ENCODE results near the gene PDCD2.

DNA sequence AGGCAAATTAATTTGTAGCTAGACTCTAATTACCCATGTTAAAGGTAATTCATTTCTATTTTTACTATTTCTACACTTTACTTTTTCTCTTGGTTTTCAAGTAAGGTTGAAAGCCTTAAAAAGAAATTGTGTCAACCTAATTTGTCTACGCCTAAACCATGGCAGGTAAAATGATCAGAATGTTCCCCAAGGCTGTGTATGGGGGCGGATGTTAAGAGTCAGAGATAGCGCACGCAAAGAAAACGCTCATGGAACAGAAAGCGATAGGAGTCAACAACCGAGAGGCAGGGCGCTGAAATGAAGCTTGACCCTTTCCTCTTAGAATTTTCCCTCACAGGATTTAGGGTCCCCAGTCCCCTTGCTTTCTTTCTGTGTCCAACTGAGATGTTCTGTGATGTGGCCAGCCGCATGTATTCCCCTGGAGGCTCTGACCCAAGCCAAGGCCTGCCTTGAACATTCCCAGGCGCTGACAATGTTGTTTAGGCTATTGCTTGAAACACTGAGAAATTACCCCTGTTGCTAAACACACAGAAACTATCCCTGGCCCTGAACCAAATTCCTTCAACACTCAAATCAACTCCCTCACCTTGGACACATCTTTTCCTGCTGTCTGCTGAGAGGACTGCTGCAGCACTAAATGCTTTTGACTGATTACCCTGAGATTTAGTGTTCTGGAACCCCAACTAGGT, 42.3 kb downstream of the PDCD2 start:
- TF ChIP-seq CREB1 (IDR thresholded peaks at IDR 0.05; ENCODE audit: low read depth) (no peak), TAF1 (IDR thresholded peaks at IDR 0.05; ENCODE audit: low read depth) (no peak), EP300 (IDR thresholded peaks at IDR 0.05; ENCODE audit: borderline replicate concordance) (no peak)
